KOPT-K1 (cell line): ENCODE measurements around the gene TMX1.

Experiments used
- H3K27ac ChIP-seq: fragments of 200-600 bp; sonication (generic); 2 replicates; pipeline ENCODE4 v1.5.1; 2016; ENCODE audit warnings: antibody characterized with exemption, mild to moderate bottlenecking, low read depth, low read length; ENCODE audit not compliant: poor library complexity, severe bottlenecking
- H3K36me3 ChIP-seq: fragments of 200-600 bp; sonication (generic); 2 replicates; pipeline ENCODE4 v1.5.1; 2017; ENCODE audit warnings: antibody characterized with exemption, mild to moderate bottlenecking, low read length, moderate library complexity; ENCODE audit not compliant: insufficient read depth
- H3K9me3 ChIP-seq: fragments of 200-600 bp; sonication (generic); 2 replicates; pipeline ENCODE4 v1.5.1; 2017; ENCODE audit warnings: antibody characterized with exemption, low read length, mild to moderate bottlenecking; ENCODE audit not compliant: insufficient read depth, poor library complexity, severe bottlenecking

TMX1 gene

DNA sequence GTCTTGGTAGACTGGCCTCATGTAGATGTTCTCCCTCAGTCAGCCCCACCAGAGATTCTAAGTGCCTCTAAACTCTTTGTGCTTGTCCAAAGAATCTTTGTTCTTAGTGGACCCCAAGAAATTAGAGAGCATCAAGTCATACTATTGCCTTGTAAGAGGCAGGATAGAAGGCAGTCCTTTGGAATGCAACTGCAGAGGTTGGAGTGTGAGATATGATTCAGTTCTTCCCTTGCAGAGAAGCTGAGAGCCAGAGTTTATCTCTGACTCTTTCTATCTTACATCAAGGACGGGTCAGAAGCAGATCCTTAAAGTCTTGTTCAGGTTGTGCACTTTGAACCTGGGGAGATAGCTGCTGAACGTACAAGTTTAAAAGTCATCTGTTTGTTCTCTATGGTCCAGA lies 21.1 kb downstream of the TMX1 start:
- peaks cover 62% of the 10 kb centered on the region for H3K36me3 ChIP-seq
- no peaks in the 10 kb centered on the region for H3K9me3 ChIP-seq
- H3K27ac ChIP-seq, result no peak overlapping the region

DNA sequence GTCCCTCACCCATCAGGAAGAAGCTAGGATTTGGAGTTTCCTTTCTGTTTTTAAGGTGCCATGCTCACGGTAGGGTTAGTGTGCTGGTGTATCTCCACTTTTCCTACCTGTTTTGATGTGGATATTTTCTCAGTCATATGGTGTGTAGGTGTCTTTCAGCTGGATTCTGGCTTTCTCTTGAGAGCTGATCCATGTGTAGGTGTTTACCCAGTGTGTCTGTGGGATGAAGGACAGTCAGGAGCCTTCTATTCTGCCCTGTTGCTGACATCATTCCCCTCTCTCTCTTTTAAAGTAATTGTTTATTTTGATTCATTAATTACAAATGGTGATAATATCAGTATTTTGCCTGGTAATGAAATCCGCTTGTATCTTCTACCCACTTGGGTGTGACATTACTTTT lies 22.8 kb downstream of the TMX1 start:
- Histone ChIP-seq H3K36me3 (peaks cover 51% of the 10 kb centered on the region), H3K9me3 (no peaks in the 10 kb centered on the region), H3K27ac (no peak overlapping the region)

DNA sequence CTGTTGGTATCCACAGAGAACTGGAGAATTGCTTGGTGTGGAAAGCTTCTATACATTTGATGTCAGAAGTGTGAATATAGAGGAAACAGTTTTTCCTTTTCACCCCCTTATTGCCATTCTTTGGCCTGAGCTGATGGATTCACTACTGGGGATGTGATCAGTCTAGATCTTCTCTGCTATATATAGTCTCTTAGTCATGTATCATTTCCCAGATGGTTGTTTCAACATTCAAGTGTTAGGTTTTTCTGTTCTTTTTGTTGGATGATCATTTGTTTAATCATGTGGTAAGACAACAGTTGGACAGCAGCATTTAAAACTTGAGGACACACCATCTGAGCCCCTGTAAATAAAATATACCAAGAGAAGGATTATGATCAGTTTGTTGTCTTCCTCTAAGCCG lies 29.6 kb downstream of the TMX1 start:
- H3K27ac ChIP-seq, result no peak overlapping the region
- no peaks in the 10 kb centered on the region for H3K9me3 ChIP-seq
- H3K36me3 ChIP-seq, result peaks cover 24% of the 10 kb centered on the region

DNA sequence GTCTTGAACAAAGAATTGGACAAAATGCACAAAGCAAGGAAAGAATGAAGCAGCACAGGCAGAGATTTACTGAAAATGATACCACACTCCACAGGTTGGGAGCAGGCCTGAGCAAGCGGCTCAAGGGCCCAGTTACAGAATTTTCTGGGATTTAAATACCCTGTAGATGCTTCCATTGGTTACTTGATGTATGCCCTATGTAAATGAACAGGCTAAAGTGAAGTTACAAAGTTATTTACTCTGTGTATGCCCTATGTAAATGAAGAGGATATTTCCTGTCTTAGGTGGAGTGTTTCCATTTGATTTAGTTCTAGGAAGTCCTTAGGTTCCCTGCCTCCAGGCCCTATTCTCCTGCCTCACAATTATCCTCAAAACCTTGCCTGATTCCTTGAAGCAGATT lies 36.6 kb downstream of the TMX1 start:
- no peaks in the 10 kb centered on the region for H3K9me3 ChIP-seq
- no peak overlapping the region for H3K27ac ChIP-seq
- H3K36me3 ChIP-seq, result 0 out of 2 replicates have a peak, but pooled peaks cover 3% of the 10 kb centered on the region

DNA sequence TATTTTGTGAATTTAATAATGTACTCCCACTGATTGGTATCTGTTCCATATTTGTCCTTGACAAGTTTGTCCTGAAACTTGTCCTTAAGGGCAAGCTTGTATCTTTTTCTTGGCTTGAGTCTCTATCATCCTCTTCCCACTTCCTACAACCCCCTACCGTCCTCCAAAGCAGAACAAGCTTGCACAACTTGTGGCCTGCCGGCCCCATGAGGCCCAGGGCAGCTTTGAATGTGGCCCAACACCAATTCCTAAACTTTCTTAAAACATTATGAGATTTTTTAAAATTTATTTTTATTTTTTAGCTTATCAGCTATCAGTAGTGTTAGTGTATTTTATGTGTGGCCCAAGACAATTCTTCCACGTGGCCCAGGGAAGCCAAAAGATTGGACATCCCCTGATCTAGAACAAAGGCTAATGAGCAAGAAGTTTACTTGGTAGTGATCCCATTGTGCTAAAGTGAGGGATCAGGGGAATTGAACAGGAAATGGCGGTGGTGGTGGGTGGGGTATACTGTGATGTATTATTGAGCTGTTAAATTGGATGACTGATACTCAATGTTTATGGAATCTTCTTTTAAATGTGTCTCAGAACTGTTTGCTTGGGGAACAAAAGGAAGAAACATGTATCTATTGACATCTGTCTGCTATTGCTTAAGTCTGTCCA lies 37.8 kb downstream of the TMX1 start:
- Histone ChIP-seq H3K9me3 (no peaks in the 10 kb centered on the region), H3K36me3 (0 out of 2 replicates have a peak, but pooled peaks cover 3% of the 10 kb centered on the region), H3K27ac (no peak overlapping the region)

DNA sequence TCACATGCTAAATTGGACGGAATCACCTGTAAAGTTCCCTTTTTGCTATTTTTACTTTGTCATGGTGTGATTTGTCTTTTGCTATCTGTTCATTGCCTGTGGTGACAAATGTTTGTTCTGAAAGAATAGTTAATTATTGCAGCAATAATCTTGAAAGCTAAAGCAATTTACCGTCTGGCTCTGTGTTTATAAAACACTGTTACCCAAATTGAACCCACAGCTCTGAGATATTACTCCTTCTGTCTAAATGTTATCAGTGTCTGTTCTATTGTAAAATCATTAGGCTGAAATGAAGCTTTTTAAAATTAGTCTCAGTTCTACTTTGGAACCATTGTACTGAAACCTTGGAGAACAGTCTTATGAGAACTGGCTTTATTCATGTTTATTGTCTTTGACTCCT lies 42.5 kb downstream of the TMX1 start:
- Histone ChIP-seq H3K27ac (no peak overlapping the region), H3K36me3 (no peaks in the 10 kb centered on the region), H3K9me3 (no peaks in the 10 kb centered on the region)

DNA sequence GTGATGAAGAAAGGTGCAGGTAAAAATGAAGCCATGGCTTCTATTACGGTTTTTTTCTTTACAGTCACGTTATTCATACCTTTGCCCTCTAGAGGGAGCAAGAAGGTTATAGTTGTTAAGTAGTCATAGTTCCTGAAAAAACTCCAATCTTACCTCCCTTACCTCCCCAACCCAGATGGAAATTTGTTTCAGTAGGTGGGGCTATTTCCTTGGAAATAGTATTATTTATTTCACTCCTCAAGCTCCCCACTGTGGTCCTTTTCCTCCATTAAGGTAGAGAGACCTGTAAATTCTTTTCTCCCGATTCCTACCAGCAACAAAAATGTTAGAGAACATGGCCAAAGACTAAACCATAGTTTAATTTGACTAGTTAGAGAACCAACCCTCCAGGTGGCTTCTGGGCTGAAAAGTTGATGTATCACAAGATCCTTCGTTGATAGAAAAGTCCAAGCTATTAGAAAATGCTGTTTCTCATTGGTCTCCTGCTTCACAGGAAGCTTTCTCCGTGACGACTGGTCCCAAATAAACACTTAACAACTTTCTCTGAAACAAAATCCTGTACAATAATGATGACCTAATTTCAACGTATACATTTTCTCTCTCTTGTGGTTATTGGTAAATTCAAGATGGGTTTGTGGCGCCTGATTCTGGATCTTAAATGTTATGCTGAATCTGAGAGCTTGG lies 43.5 kb downstream of the TMX1 start:
- Histone ChIP-seq H3K36me3 (no peaks in the 10 kb centered on the region), H3K27ac (no peak overlapping the region), H3K9me3 (no peaks in the 10 kb centered on the region)

DNA sequence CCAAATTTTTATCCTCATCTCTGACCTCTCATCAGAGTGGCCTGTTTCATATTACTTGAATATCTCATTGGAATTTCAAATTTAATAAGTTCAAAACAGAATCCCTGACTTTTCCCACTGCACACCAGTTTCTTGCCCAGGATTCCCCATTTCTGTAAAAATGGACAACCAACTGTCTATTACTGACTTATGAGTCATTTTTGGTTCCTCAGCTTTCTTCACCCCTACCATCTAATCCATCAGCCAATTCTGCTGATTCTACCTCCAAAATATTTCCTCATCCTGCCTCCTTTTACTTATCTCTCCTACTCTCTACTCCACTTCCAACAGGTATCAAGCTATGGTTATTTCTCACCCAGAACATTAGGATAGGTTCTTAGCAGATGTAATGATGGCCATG lies 44.2 kb downstream of the TMX1 start:
- no peak overlapping the region for H3K27ac ChIP-seq
- H3K9me3 ChIP-seq, result no peaks in the 10 kb centered on the region
- no peaks in the 10 kb centered on the region for H3K36me3 ChIP-seq

DNA sequence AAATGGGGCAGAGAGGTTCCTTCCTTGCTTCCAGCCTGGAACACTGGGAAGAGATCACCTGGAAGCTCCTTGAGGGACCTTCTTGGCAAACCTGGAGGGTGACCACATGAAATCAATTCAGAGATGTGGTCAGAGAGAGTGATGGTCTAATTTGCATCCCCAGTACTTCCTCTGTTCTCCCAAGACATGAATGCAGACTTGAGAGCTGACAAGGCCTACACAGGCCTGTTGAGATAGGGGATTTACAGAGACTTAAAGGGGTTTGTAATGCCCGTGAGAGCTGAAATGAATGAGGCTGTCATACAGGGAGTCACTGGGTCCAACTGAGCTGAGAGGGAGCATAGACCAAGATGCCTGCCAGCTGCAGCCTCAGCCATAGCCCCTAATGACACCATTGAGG lies 45.1 kb downstream of the TMX1 start:
- no peak overlapping the region for H3K27ac ChIP-seq
- H3K36me3 ChIP-seq, result no peaks in the 10 kb centered on the region

DNA sequence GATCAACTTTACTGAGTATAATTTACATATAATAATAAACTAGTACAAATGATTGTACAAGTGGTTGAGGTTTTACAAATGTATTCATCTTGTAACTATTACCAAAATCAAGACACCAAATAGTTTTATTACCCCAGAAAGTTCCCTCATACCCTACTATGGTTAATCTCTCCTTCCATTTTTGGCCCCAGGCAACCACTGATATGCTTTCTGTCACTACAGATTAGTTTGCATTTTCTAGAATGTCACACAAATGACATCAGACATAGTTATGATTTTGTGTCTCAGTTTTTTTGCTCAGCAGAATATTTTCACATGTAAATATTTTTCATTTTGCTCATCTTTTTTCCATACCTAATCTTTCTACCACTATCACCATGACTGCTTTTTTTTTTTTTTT lies 49.1 kb downstream of the TMX1 start:
- Histone ChIP-seq H3K36me3 (no peaks in the 10 kb centered on the region), H3K9me3 (no peaks in the 10 kb centered on the region), H3K27ac (no peak overlapping the region)

More for the DNA sequence above, 45.1 kb downstream of the TMX1 start:
- H3K9me3 ChIP-seq, result no peaks in the 10 kb centered on the region

DNA sequence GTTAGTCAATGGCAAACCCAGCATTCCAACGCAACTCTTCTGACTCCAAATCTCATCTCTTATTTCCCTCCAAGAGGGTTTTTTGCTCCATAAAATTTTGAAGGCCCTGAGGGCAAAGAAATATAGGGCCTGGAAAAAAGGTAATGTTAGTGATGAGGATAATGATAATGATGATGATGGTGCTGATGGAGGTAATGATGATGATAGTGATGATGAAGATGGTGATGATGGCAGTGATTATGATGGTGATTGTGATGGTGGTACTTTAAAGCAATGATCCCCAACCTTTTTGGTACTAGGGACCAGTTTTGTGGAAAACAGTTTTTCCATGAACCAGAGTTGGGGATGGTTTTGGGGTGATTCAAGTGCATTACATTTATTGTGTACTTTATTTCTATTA lies 50.1 kb downstream of the TMX1 start:
- H3K9me3 ChIP-seq, result no peaks in the 10 kb centered on the region
- no peak overlapping the region for H3K27ac ChIP-seq
- H3K36me3 ChIP-seq, result no peaks in the 10 kb centered on the region

DNA sequence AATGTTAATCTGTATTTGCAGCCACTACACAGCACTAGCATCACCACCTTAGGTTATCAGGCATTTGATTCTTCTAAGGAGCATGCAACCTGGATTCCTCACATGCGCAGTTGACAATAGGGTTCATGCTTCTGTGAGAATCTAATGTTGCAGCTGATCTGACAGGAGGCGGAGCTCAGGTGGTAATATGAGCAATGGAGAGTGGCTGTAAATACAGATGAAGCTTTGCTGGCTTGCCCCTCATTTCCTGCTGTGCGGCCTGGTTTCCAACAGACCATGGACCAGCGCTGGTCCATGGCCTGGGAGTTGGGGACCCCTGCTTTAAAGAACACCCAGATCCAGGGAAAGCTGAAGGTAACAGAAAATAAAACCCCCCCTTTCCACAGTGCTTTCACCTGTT lies 51.0 kb downstream of the TMX1 start:
- Histone ChIP-seq H3K27ac (no peak overlapping the region), H3K36me3 (no peaks in the 10 kb centered on the region), H3K9me3 (no peaks in the 10 kb centered on the region)

DNA sequence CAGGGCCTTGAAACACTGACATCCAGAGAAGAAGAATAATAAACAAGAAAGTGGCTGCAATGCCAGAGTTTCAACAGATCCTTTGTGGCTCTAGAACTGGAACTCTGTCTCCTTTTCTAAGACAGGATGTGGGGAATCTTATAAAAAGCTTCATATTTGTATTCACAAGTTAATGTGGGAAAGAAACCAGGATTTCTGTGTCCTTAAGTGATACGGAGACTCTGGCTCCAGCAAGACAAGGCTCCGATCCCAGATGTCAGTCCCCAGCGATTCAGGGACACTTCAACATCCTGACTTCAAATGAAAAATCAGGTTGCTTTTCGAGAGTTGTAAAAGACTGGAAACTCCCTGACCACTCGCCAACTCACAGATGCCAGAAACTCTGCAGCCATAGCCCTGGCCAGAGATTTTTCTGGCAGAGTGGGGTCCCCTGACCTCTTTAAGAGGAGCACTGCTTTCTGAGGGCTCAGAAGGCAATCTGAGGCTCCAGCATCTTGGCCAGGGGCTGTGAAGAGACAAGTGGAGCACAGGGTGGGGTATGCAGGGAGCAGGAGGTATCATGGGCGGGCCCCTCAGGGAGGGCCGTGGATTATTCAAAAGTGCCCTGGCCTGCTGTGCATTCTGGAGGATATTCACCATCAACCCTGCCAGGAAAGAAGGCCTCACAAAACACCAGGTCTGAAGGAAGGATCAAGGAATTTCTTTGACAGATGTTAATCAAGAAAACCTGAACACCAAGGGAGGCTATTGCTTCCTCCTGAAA lies 53.3 kb downstream of the TMX1 start:
- no peak overlapping the region for H3K27ac ChIP-seq
- no peaks in the 10 kb centered on the region for H3K9me3 ChIP-seq
- H3K36me3 ChIP-seq, result no peaks in the 10 kb centered on the region

DNA sequence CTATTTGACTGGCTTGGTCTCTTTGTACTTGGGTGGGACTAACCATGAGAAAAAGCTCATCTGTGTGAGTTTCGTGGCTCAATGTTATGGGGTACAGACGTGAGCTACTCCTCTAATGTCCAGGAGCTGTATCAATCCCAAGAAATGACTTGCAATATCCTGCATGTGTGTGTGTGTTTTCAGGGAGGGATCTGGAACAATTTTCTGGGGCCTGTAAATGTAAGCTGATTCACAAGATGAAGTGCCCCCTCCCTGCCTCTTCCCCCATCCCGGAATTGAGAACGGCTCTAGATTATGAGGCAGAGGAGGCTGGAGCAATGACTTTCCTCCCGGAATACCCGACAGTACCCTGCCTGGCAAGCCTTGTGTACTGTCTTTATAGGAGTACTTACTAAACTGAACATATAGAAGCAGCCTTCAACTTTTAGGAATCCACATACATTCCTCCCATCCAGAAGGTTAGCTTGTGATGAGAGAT lies 53.9 kb downstream of the TMX1 start:
- H3K27ac ChIP-seq, result no peak overlapping the region
- no peaks in the 10 kb centered on the region for H3K9me3 ChIP-seq
- no peaks in the 10 kb centered on the region for H3K36me3 ChIP-seq

DNA sequence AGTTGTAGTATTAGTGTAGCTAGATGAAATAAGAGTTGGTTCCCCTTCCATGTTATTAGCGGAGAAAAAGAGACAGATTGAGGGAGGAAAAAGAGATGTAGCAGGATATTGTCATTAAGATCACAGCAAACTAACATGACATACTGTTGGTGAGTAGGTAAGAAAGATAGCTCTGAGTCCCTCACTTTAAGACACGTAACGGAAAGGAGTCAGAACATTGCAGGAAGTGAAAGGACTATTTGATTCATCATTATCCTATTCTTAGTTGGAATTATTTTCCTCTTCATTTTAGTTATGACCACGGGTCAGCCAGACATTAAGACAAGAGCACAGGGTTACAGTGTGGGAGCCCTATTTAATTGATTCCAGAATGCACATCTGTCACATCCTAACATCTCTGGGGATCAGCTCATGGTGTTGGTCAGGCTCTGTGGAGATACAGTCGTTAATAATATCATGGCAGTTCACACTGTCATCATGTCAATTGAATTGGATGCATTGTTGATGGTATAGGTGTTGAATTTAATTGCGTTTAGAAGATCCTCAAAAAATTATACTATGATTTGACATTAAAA lies 55.0 kb downstream of the TMX1 start:
- Histone ChIP-seq H3K9me3 (no peaks in the 10 kb centered on the region), H3K27ac (no peak overlapping the region), H3K36me3 (no peaks in the 10 kb centered on the region)
